Pancreas (tissue), 10 donors: ENCODE measurements around the gene KRTAP4-12. TPM values are rescaled to one million over a fixed set of nuclear protein-coding genes. Genes with fewer than 3 reads are reported as not detected.
A peak's percentile ranks its signal among the peaks of the same experiment; 100 is the strongest.
"Not testable (repeated sequence)": the region's sequence is repeated elsewhere in the genome, so short reads cannot be mapped to it uniquely, and the experiment has no call there.

Experiments
- ATAC-seq, 4 donors: fragments of 200-7000 bp; cut with Tn5 transposase; one replicate each; pipeline versions ENCODE4 v1.8.0 to v1.9.1; 2020; ENCODE audit warnings: mild to moderate bottlenecking in 4 of 4, moderate library complexity in 4 of 4
- DNase-seq, 6 donors: peaks; one replicate each; pipeline ENCODE4 v3.0.0-alpha.2; 2020
- FAIRE-seq: peaks from 2 replicates; lab custom pipeline; 2012; peaks lifted over from hg19 to GRCh38; lab: Jason Lieb, UNC
- H3K27ac ChIP-seq, 4 donors: fragments of 200-600 bp; sonication (generic); 1 replicate in 3 of 4; 2 replicates in 1 of 4; pipeline versions ENCODE4 v1.5.0 to v1.8.0; 2020
- H3K27me3 ChIP-seq, 4 donors: fragments of 200-600 bp; one replicate each; pipeline ENCODE4 v1.8.0; 2021
- H3K36me3 ChIP-seq, 3 donors: fragments of 200-600 bp; sonication (generic) in 1 of 3; one replicate each; pipeline versions ENCODE4 v1.5.0 to v1.8.0; 2020 to 2021
- H3K4me1 ChIP-seq, 3 donors: fragments of 200-600 bp; one replicate each; pipeline ENCODE4 v1.8.0; 2021
- H3K4me3 ChIP-seq, 4 donors: fragments of 200-600 bp; sonication (generic) in 2 of 4; one replicate each; pipeline versions ENCODE4 v1.5.0 to v1.8.0; 2020 to 2021
- H3K9me3 ChIP-seq, 4 donors: fragments of 200-600 bp; one replicate each; pipeline ENCODE4 v1.8.0; 2021
- WGBS, 2 donors: extraction: QIAGEN DNeasy Blood & Tissue Kit; methylation state at CpG; one replicate each; pipeline ENCODE4 v1.1.7; 2013; 5-methylcytosine and 5-hydroxymethylcytosine counted together
- intact Hi-C, 3 donors: fragments of 100-400 bp; cut with DNase I; formaldehyde crosslinking; loops; one replicate each; pipeline versions ENCODE4 v1.11.1 to v1.14.2; 2022
- polyA plus RNA-seq, 2 donors: library from polyadenylated mRNA; stranded (reverse); fragments of 200-250 nt; gene quantifications; one replicate each; pipeline ENCODE4 v1.2.3, GENCODE V29; 2013
- total RNA-seq, 6 donors: library from RNA; stranded (reverse); fragmentation: NEBNext Ultra II Directional in 4 of 6; extraction: Animal tissue kit (Norgen Biotek cat#: 25700) in 4 of 6; gene quantifications; one replicate each; pipeline versions ENCODE4 v1.2.1 to v1.2.4, GENCODE V29; 2021 to 2023
- TF ChIP-seq, protein P1 (sequence below), 4 donors: fragments of 200-600 bp; sonication (generic) in 3 of 4; IDR thresholded peaks; one replicate each; pipeline versions ENCODE4 v1.5.0 to v1.8.0; 2021; ENCODE audit warnings: antibody characterized with exemption in 4 of 4
- donor health status: healthy with polysubstance abuse.
- donor health status: DM: no; HTN: no; CAD: no; lungs with moderate emphysema.
- donor health status: DM: no; HTN: no; CAD: no.
- donor health status: control.
- donor health status: control.
- donor health status: Bipolar disorder and iron deficiency.
- donor health status: DM: yes; HTN: yes; CAD: no.
- donor health status: DM: no; HTN: no; CAD: no.
- donor health status: DM: no; HTN: no; CAD: no.
- donor health status: DM: yes; HTN: yes; CAD: no.

The KRTAP4-12 gene
- not detected for total RNA-seq
- polyA plus RNA-seq: not detected

DNA sequence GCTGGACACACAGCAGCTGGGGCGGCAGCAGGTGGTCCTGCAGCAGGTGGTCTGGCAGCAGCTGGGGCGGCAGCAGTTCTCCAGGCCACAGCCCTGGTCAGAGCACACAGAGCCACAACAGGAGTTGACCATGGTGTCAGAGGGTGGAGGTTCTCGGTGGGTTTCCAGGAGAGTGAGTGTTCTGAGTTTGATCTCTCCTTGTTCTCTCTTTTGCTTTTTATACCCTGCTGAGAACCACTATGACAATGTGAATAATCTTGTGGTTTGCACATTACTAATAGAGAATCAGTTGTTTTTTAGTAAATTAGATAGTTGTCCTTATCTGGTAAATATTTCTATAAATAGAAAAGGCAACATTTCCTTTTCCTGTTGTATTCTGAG lies at the start of gene KRTAP4-12:
Gene KRTAP4-12 (minus strand): TSS at position 192 of the 381 bp plus-strand sequence. CDS start 60 bp downstream, at position 132.
- 53 to 77% methylated on average over 3 of the region's 3 CpGs for WGBS, 2 donors

DNA sequence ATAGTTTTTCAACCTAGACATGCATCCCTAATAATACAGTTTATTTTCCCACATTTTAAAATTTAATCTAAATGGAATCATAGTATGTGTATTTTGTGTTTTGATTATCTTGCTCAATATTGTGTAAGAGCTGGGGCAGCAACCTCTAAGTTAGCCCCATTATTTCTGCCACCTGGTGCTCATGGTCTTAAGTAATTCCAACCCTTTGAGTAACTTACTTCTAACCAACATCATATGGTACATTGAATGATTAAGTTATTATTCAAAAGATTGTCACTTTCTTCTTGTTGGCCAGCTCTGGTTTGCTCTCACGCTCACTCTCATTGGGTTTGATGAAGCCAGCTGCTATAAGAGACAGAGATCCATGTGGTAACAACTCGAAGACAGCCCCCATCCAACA lies 47.9 kb upstream of the KRTAP4-12 start:
- Histone ChIP-seq H3K4me1 (no peaks in the 10 kb centered on the region), H3K27me3 (no peaks in the 10 kb centered on the region), H3K9me3 (no peaks in the 10 kb centered on the region), H3K36me3 (no peaks in the 10 kb centered on the region), H3K27ac (no peak overlapping the region), H3K4me3 (no peak overlapping the region)
- TF ChIP-seq, protein P1, sequence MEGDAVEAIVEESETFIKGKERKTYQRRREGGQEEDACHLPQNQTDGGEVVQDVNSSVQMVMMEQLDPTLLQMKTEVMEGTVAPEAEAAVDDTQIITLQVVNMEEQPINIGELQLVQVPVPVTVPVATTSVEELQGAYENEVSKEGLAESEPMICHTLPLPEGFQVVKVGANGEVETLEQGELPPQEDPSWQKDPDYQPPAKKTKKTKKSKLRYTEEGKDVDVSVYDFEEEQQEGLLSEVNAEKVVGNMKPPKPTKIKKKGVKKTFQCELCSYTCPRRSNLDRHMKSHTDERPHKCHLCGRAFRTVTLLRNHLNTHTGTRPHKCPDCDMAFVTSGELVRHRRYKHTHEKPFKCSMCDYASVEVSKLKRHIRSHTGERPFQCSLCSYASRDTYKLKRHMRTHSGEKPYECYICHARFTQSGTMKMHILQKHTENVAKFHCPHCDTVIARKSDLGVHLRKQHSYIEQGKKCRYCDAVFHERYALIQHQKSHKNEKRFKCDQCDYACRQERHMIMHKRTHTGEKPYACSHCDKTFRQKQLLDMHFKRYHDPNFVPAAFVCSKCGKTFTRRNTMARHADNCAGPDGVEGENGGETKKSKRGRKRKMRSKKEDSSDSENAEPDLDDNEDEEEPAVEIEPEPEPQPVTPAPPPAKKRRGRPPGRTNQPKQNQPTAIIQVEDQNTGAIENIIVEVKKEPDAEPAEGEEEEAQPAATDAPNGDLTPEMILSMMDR (IDR thresholded peaks at IDR 0.05): no peak
- intact Hi-C loops: no loop called here
- DNase-seq: no peak
- 68 to 72% methylated on average over 2 of the region's 2 CpGs for WGBS, 2 donors
- no peak for ATAC-seq
- no peak for FAIRE-seq

More for the DNA sequence above, at the start of gene KRTAP4-12:
- FAIRE-seq, H3K27ac ChIP-seq, DNase-seq, H3K36me3 ChIP-seq, intact Hi-C loops, H3K9me3 ChIP-seq, H3K4me1 ChIP-seq, ATAC-seq, H3K27me3 ChIP-seq, H3K4me3 ChIP-seq: not testable (repeated sequence)

GRCh38 chr17:41168121-41168520 lies 44.1 kb upstream of the KRTAP4-12 start, which contains the start of gene KRTAP4-3:
Gene KRTAP4-3 (minus strand): TSS chr17:41168221. CDS start chr17:41168172, 49 bp downstream.
- WGBS, 2 donors: 55 to 62% methylated on average over 1 of the region's 1 CpG
- Histone ChIP-seq H3K27ac (no peak within 1 kb of the TSS), H3K9me3 (no peaks in the 10 kb centered on the region), H3K4me3 (no peak within 1 kb of the TSS), H3K27me3 (no peaks in the 10 kb centered on the region), H3K4me1 (no peaks in the 10 kb centered on the region), H3K36me3 (no peaks in the 10 kb centered on the region)
- intact Hi-C loops: no loop called here
- DNase-seq (no peak), FAIRE-seq (no peak), ATAC-seq (no peak)
- TF ChIP-seq, protein P1 (IDR thresholded peaks at IDR 0.05): no peak

DNA sequence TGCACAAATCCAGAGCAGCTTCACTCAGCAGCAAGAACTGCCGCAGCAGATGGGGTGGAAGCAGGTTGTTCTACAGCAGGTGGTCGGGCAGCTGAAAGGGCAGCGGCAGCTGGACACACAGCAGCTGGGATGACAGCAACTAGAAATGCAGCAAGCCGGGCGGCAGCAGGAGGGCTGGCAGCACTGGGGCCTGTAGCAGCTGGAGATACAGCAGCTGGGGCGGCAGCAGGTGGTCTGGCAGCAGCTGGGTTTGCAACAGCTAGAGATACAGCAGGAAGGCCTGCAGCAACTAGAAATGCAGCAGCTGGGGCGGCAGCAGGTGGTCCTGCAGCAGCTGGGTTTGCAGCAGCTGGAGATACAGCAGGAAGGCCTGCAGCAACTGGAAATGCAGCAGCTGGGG lies 43.6 kb upstream of the KRTAP4-12 start:
- intact Hi-C loops: no loop called here
- WGBS, 2 donors: 75% methylated on average over 7 of the region's 7 CpGs
- TF ChIP-seq, protein P1 (IDR thresholded peaks at IDR 0.05): no peak
- Histone ChIP-seq H3K4me3 (no peak overlapping the region), H3K27ac (no peak overlapping the region), H3K36me3 (no peaks in the 10 kb centered on the region), H3K27me3 (peaks cover 0 to 4% (median 0%) of the 10 kb centered on the region in 4 donors), H3K4me1 (no peaks in the 10 kb centered on the region), H3K9me3 (no peaks in the 10 kb centered on the region)
- ATAC-seq: no peak
- FAIRE-seq: no peak
- peak in 1 of 6 donors; percentile 29 for DNase-seq

GRCh38 chr17:41163828-41164227 lies 39.8 kb upstream of the KRTAP4-12 start:
- FAIRE-seq: no peak
- DNase-seq: no peak
- TF ChIP-seq, protein P1 (IDR thresholded peaks at IDR 0.05): no peak
- Histone ChIP-seq H3K27ac (no peak overlapping the region), H3K4me1 (no peaks in the 10 kb centered on the region), H3K4me3 (no peak overlapping the region), H3K36me3 (no peaks in the 10 kb centered on the region), H3K27me3 (peaks cover 0 to 4% (median 0%) of the 10 kb centered on the region in 4 donors), H3K9me3 (no peaks in the 10 kb centered on the region)
- intact Hi-C loops: no loop called here
- no peak for ATAC-seq
- WGBS, 2 donors: 51 to 62% methylated on average over 7 of the region's 7 CpGs
